Mucosa of stomach (tissue), 1 donor: ENCODE data around the gene CKAP2L.

Source experiments
- H3K27me3 ChIP-seq: one replicate; pipeline ENCODE4 v1.7.0; 2013; ENCODE audit warnings: mild to moderate bottlenecking, low read length; ENCODE audit not compliant: control insufficient read depth, insufficient read depth
- H3K36me3 ChIP-seq: one replicate; pipeline ENCODE4 v1.7.0; 2013; ENCODE audit warnings: low read length; ENCODE audit not compliant: control insufficient read depth, insufficient read depth
- H3K4me1 ChIP-seq: one replicate; pipeline ENCODE4 v1.7.0; 2013; ENCODE audit warnings: mild to moderate bottlenecking, low read length; ENCODE audit not compliant: control insufficient read depth, insufficient read depth
- H3K4me3 ChIP-seq: one replicate; pipeline ENCODE4 v1.7.0; 2013; ENCODE audit warnings: low read length
- H3K9ac ChIP-seq: one replicate; pipeline ENCODE4 v1.7.0; 2013; ENCODE audit warnings: mild to moderate bottlenecking, low read length, moderate library complexity
- H3K9me3 ChIP-seq: one replicate; pipeline ENCODE4 v1.7.0; 2013; ENCODE audit warnings: mild to moderate bottlenecking, low read length, moderate library complexity; ENCODE audit not compliant: control insufficient read depth
- donor health status: Pancreatic carcinoma.

Gene CKAP2L

GRCh38 chr2:112798979-112799975, 34.9 kb upstream of the CKAP2L start:
- H3K9ac ChIP-seq: no peak overlapping the region
- no peaks in the 10 kb centered on the region for H3K27me3 ChIP-seq
- H3K4me1 ChIP-seq: peaks cover 6% of the 10 kb centered on the region
- H3K9me3 ChIP-seq: no peaks in the 10 kb centered on the region
- H3K36me3 ChIP-seq: no peaks in the 10 kb centered on the region
- H3K4me3 ChIP-seq: no peak overlapping the region

DNA sequence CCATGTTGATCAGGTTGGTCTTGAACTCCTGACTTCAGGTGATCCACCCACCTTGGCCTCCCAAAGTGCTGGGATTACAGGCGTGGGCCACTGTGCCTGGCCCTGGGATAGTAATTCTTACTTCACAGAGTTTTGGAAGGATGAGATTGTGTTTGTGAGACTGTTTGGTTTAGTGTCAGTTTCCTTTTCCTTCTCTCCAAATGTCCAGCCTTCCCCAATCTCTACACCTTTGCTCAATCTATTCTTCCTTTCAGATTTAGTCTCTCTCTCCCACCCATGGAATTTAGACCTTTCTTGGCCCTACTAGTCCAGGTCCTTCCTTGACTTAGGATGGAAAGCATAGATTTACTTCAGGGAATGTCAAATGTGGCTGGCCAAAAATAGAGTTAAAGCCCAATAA, 32.1 kb upstream of the CKAP2L start:
- Histone ChIP-seq H3K4me3 (no peak overlapping the region), H3K9ac (no peak overlapping the region), H3K27me3 (no peaks in the 10 kb centered on the region), H3K36me3 (no peaks in the 10 kb centered on the region), H3K9me3 (no peaks in the 10 kb centered on the region), H3K4me1 (peaks cover 6% of the 10 kb centered on the region)

DNA sequence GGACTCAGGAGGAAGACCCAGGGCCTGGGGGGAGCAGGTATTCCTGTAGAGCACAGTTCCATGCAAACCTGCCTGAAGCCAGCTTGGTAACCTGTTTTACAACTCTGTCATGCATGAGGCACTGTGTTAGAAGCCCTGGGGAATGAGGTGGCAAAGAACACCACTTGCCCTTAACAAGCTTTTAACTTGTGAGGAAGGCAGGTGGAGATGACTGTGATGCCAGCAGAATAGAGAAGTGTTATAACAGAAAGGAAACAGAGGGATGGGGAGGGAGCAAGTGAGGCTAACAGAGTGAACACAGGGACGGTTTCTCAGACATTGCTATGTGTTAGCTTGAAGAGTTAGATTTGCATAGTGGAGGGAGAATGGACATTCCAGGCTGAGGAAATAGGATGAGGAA, 31.4 kb upstream of the CKAP2L start:
- Histone ChIP-seq H3K4me1 (peaks cover 6% of the 10 kb centered on the region), H3K36me3 (no peaks in the 10 kb centered on the region), H3K27me3 (no peaks in the 10 kb centered on the region), H3K9ac (no peak overlapping the region), H3K9me3 (no peaks in the 10 kb centered on the region), H3K4me3 (no peak overlapping the region)

DNA sequence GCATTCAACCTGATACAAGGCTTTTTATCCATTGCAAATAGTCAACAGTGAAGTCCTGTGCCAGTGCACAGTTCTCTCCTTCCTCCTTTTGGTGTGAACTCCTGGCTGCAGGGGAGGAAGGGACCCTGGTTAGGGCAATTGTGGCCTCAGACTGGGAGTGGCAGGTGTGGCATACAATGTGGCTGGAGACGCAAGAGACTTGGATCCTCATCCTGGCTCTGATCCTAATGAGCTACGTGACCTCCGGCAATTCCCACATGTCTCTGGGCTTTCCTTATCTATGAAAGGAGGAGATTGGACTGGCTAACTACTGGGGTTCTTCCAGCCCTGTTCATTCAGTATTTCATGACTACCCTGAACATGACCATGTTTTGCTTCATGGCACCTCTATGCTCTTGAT, 30.4 kb upstream of the CKAP2L start:
- Histone ChIP-seq H3K9me3 (no peaks in the 10 kb centered on the region), H3K27me3 (no peaks in the 10 kb centered on the region), H3K4me1 (peaks cover 6% of the 10 kb centered on the region), H3K9ac (no peak overlapping the region), H3K4me3 (no peak overlapping the region), H3K36me3 (no peaks in the 10 kb centered on the region)

DNA sequence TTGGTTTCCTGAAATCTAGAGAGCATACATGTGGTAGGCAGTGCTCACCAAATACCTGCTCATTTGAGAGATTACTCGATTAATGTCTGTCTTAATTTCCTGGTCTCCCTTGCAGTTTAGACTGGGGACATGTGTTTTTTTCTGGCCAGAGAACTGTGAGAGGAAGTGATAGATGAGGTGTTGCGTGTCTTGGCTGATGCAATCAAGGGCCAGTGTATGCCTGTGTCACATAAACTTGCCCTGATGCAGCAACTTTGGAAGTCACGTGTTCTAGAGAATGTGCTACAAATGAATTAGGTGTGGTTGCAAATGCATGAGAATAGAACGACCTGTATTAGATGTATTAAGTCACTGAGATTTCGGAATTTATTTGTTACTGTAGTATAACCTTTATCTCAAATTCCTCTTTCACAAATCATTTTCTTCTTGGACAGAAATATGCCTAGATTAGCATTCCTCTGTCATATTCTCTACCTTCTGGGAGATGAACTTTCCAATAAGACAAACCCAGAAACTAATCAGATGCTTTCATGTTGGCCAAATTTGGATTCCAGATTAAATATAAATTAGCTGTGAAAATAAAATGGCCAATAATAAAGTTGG, 29.8 kb upstream of the CKAP2L start:
- Histone ChIP-seq H3K4me1 (peaks cover 6% of the 10 kb centered on the region), H3K9me3 (no peaks in the 10 kb centered on the region), H3K4me3 (no peak overlapping the region), H3K9ac (no peak overlapping the region), H3K27me3 (no peaks in the 10 kb centered on the region), H3K36me3 (no peaks in the 10 kb centered on the region)

GRCh38 chr2:112793449-112793978, 29.1 kb upstream of the CKAP2L start:
- no peaks in the 10 kb centered on the region for H3K9me3 ChIP-seq
- no peaks in the 10 kb centered on the region for H3K36me3 ChIP-seq
- H3K9ac ChIP-seq: no peak overlapping the region
- H3K4me3 ChIP-seq: no peak overlapping the region
- H3K4me1 ChIP-seq: peaks cover 6% of the 10 kb centered on the region
- H3K27me3 ChIP-seq: no peaks in the 10 kb centered on the region

DNA sequence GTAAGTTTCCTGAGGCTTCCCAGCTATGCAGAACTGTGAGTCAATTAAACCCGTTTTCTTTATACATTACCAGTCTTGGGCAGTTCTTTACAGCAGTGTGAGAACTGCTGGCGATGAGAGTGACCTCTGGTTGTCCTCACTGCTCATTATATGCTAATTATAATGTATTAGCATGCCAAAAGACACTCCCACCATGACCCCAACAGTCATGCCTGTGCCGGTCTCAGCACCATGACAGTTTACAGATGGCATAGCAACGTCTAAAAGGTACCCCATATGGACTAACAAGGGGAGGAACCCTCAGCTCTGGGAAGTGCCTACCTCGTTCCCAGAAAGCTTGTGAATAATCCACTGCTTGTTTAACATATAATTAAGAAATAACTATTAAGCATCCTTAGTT, 28.0 kb upstream of the CKAP2L start:
- no peak overlapping the region for H3K4me3 ChIP-seq
- no peaks in the 10 kb centered on the region for H3K9me3 ChIP-seq
- no peak overlapping the region for H3K9ac ChIP-seq
- H3K4me1 ChIP-seq: peaks cover 6% of the 10 kb centered on the region
- no peaks in the 10 kb centered on the region for H3K27me3 ChIP-seq
- no peaks in the 10 kb centered on the region for H3K36me3 ChIP-seq

DNA sequence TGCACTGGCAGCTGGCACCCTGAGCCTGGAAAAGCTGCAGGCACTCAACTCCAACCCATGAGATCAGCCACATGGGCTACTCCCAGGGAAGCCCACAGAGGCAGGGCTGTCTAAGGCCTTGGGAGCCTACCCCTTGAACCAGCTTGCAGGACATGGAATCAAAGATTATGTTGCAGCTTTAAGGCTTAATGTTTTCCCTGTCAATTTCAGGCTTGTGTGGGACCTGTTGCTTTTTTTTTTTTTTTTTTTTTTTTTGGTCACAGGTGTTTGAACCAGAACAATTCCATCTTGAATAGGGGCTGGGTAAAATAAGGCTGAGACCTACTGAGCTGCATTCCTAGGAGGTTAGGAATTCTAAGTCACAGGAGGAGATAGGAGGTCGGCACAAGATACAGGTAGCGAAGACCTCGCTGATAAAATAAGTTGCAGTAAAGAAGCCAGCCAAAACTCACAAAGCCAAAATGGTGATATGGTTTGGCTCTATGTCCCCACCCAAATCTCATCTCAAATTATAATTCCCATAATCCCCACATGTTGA, 27.4 kb upstream of the CKAP2L start:
- Histone ChIP-seq H3K9ac (no peak overlapping the region), H3K4me1 (peaks cover 6% of the 10 kb centered on the region), H3K4me3 (no peak overlapping the region), H3K9me3 (no peaks in the 10 kb centered on the region), H3K36me3 (no peaks in the 10 kb centered on the region), H3K27me3 (no peaks in the 10 kb centered on the region)

- Histone ChIP-seq H3K27me3 (no peaks in the 10 kb centered on the region), H3K9ac (no peak overlapping the region), H3K9me3 (no peaks in the 10 kb centered on the region), H3K36me3 (no peaks in the 10 kb centered on the region), H3K4me3 (no peak overlapping the region), H3K4me1 (peaks cover 6% of the 10 kb centered on the region)
Measured at GRCh38 chr2:112791019-112791418, 26.6 kb upstream of the CKAP2L start.

DNA sequence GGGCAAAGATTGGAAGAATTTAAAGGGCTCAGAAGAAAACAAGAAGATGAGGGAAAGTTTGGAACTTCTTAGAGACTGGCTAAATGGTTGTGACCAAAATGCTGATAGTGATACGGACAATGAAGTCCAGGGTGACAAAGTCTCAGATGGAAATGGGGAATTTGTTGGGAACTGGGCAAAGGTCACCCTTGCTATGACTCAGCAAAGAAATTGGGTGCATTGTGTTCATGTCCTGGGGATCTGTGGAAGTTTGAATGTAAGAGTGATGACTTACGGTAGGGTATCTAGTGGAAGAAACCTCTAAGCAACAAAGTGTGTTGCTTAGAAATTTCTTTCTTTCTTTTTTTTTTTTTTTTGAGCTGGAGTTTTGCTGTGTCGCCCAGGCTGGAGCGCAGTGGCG, 25.9 kb upstream of the CKAP2L start:
- H3K9ac ChIP-seq: no peak overlapping the region
- no peaks in the 10 kb centered on the region for H3K36me3 ChIP-seq
- no peaks in the 10 kb centered on the region for H3K9me3 ChIP-seq
- H3K4me3 ChIP-seq: no peak overlapping the region
- peaks cover 6% of the 10 kb centered on the region for H3K4me1 ChIP-seq
- H3K27me3 ChIP-seq: no peaks in the 10 kb centered on the region

DNA sequence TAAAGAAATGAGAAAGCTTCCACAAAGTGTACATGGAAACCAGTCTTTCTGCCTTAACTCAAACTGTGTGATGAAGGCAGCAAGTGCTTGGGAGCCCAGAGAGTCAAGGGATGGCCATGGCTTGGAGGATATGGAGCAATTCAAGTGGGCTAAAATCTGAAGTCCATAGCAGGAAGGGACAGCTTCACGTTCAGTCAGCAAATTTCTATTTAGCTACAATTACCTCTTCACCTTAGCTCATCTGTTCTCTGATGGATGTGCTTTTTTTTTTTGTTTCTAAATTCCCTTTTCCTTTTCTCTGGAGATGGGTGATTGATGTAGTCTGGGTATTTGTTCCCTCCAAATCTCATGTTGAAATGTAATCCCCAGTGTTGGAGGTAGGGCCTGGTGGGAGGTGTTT, 24.8 kb upstream of the CKAP2L start:
- H3K4me3 ChIP-seq: no peak overlapping the region
- no peaks in the 10 kb centered on the region for H3K27me3 ChIP-seq
- no peak overlapping the region for H3K9ac ChIP-seq
- H3K4me1 ChIP-seq: no peaks in the 10 kb centered on the region
- H3K9me3 ChIP-seq: no peaks in the 10 kb centered on the region
- no peaks in the 10 kb centered on the region for H3K36me3 ChIP-seq

GRCh38 chr2:112788653-112789052, 24.2 kb upstream of the CKAP2L start:
- H3K9ac ChIP-seq: no peak overlapping the region
- no peaks in the 10 kb centered on the region for H3K4me1 ChIP-seq
- H3K36me3 ChIP-seq: no peaks in the 10 kb centered on the region
- H3K9me3 ChIP-seq: no peaks in the 10 kb centered on the region
- H3K4me3 ChIP-seq: no peak overlapping the region
- H3K27me3 ChIP-seq: no peaks in the 10 kb centered on the region
